ENCODE data around the gene WRAP73. TPM values are rescaled to one million over a fixed set of nuclear protein-coding genes. Genes with fewer than 3 reads are reported as not detected.

The WRAP73 gene
- total and polyA plus RNA-seq, 12 donors, result 5.1 to 29.6 (median 18.1) TPM

DNA sequence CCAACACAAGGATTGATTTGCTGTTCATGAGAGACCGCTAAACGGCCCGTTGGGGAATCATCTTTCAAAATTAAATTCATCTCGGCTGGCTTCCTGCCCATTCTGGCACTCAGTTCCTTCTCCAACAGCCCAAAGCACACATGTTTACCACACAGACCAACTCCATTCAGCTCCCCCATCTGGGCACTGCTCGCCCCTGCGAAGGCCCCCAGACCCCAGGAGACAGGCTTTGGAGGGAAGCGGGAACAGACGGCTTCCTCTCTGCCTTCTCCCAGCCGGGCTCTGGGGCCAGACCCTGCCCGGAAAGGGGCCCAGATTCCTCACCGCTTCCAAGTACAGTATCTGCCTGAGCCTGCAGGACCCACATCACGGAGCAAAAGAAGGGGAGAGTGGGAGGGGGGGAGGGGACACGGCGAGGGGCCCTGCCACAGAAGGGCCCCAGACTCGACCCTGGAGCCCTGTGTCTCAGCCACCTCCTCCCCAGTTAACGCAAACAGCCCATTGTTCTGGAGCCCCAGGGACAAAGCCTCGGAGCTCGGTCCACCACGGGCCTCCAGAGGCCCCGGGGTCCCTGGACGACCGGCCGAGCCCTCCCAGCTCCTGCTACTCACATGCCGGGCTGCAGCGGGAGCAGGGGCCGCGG lies 39.3 kb downstream of the WRAP73 start:
- Histone ChIP-seq H3K27me3 (peaks cover 33% of the 10 kb centered on the region), H3K4me3 (peak overlapping the region in 1 of 4 donors; percentile 44), H3K27ac (no peak overlapping the region), H3K4me1 (replicated peaks in 1 of 2) (peaks cover 0 to 9% of the 10 kb centered on the region in 2 donors), H3K36me3 (replicated peaks in 1 of 2) (no peaks in the 10 kb centered on the region), H3K9me3 (replicated peaks in 1 of 3) (no peaks in the 10 kb centered on the region)
- TF ChIP-seq, protein P1, sequence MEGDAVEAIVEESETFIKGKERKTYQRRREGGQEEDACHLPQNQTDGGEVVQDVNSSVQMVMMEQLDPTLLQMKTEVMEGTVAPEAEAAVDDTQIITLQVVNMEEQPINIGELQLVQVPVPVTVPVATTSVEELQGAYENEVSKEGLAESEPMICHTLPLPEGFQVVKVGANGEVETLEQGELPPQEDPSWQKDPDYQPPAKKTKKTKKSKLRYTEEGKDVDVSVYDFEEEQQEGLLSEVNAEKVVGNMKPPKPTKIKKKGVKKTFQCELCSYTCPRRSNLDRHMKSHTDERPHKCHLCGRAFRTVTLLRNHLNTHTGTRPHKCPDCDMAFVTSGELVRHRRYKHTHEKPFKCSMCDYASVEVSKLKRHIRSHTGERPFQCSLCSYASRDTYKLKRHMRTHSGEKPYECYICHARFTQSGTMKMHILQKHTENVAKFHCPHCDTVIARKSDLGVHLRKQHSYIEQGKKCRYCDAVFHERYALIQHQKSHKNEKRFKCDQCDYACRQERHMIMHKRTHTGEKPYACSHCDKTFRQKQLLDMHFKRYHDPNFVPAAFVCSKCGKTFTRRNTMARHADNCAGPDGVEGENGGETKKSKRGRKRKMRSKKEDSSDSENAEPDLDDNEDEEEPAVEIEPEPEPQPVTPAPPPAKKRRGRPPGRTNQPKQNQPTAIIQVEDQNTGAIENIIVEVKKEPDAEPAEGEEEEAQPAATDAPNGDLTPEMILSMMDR (IDR thresholded peaks at IDR 0.05), result no peak
- no peak for TF ChIP-seq POLR2A (IDR thresholded peaks at IDR 0.05)
- intact Hi-C loops (cut with DNase I), result no loop called here
- DNase-seq, result no peak
- WGBS, 4 donors, result 2 to 6% (median 5%) methylated on average over 15 to 27 of the region's 27 CpGs

GRCh38 chr1:3609769-3610526 lies 40.0 kb downstream of the WRAP73 start:
- Histone ChIP-seq H3K27ac (no peak overlapping the region), H3K27me3 (peaks cover 31% of the 10 kb centered on the region), H3K9me3 (replicated peaks in 1 of 3) (no peaks in the 10 kb centered on the region), H3K4me3 (no peak overlapping the region), H3K4me1 (replicated peaks in 1 of 2) (peaks cover 0 to 9% of the 10 kb centered on the region in 2 donors), H3K36me3 (replicated peaks in 1 of 2) (no peaks in the 10 kb centered on the region)
- TF ChIP-seq, protein P1 (IDR thresholded peaks at IDR 0.05), result no peak
- TF ChIP-seq POLR2A (IDR thresholded peaks at IDR 0.05), result no peak
- DNase-seq, result no peak
- intact Hi-C loops (cut with DNase I), result no loop called here
- 44 to 54% (median 48%) methylated on average over 9 to 24 of the region's 24 CpGs for WGBS, 4 donors

DNA sequence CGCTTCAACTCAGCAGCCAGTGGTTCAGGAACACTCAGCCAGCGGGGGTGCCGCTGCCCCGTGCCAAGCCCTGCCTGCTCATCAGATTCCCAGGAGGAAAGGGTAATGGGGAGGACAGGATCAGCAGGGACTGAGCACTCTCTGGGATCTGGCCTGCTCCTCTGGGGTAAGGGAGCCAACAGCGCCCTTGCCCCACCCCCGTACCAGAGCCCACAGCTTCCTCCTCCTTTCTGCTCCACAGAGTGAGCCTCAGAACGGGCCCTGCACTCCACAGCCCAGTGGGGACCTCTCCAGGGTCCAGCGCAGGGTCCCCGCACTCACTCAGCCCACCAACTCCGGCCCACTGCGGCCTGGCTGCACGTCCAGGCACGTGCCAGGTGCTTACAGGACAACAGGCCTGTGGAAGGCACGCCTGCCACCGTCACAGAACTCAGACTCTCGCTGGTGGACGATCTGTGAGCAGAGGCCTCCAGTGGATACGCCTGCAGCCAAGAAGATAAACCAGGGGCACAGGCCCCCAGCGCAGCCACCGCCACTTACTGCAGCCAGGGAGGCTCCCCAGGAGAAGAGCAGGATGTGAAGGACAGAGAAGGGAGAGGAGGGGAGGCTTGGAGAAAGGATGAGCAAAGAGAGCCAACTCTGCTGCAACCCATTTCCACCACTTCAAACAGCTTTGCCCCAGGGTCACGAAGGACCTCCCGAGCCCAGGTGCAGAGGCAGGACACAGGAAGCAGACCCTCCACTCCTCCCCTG lies 40.7 kb downstream of the WRAP73 start:
- Histone ChIP-seq H3K27ac (no peak overlapping the region), H3K9me3 (replicated peaks in 1 of 3) (no peaks in the 10 kb centered on the region), H3K4me3 (no peak overlapping the region), H3K36me3 (replicated peaks in 1 of 2) (no peaks in the 10 kb centered on the region), H3K4me1 (replicated peaks in 1 of 2) (peaks cover 0 to 9% of the 10 kb centered on the region in 2 donors), H3K27me3 (peaks cover 31% of the 10 kb centered on the region)
- TF ChIP-seq, protein P1 (IDR thresholded peaks at IDR 0.05), result no peak
- TF ChIP-seq POLR2A (IDR thresholded peaks at IDR 0.05), result no peak
- 66 to 73% (median 70%) methylated on average over 15 to 22 of the region's 22 CpGs for WGBS, 4 donors
- DNase-seq, result no peak
- intact Hi-C loops (cut with DNase I), result no loop called here

GRCh38 chr1:3608154-3608553 lies 41.7 kb downstream of the WRAP73 start:
- no peak for DNase-seq
- Histone ChIP-seq H3K4me3 (no peak overlapping the region), H3K9me3 (replicated peaks in 1 of 3) (no peaks in the 10 kb centered on the region), H3K36me3 (replicated peaks in 1 of 2) (no peaks in the 10 kb centered on the region), H3K27ac (no peak overlapping the region), H3K27me3 (peaks cover 31% of the 10 kb centered on the region), H3K4me1 (replicated peaks in 1 of 2) (peaks cover 0 to 9% of the 10 kb centered on the region in 2 donors)
- 79 to 85% (median 80%) methylated on average over 4 to 7 of the region's 7 CpGs for WGBS, 4 donors
- TF ChIP-seq, protein P1 (IDR thresholded peaks at IDR 0.05), result no peak
- TF ChIP-seq POLR2A (IDR thresholded peaks at IDR 0.05), result no peak
- intact Hi-C loops (cut with DNase I), result no loop called here

Data from adrenal gland (tissue), 12 donors.